ENCODE data around the gene DCAF5.
A peak's percentile ranks its signal among the peaks of the same experiment; 100 is the strongest.
"Not testable (repeated sequence)": the region's sequence is repeated elsewhere in the genome, so short reads cannot be mapped to it uniquely, and the experiment has no call there.

Gene DCAF5

DNA sequence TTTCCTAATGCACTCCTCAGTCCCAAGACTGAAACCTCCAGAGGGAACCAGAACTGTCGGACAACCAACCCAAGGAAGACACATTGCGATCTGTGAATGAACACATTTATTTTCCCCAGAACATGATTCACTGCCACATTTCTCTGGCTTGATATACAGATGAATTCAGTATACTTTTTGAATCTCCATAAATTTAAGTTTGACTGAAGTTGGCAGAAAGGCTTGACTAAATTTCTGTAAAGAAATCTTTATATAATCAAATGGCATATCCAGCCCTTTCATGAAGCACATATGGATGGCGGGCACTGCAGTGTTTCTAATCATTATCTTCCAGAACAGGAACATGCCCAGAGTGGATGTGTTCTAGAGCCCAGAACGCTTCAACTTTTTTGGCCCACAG is 56.7 kb downstream of the DCAF5 start:
- no peak for DNase-seq

DNA sequence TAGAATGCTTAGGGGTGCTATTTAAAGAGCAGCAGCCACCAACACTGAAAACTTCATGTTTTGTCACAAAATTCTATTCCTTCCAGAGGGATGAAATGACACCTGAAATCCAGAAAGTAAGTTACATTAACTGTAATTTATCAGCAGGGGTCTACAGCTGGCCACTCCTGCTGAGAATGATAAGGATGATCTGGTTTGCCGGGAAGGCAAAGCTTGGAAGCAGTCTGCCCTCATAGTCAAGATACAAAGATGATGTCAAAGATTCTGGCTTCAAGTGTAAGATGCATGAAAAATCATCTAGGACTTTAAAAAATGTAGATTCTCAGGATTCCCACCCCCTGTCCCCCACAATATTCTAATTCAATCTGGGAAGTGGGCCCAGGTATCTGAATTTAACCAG is 58.4 kb downstream of the DCAF5 start:
- no peak for DNase-seq

DNA sequence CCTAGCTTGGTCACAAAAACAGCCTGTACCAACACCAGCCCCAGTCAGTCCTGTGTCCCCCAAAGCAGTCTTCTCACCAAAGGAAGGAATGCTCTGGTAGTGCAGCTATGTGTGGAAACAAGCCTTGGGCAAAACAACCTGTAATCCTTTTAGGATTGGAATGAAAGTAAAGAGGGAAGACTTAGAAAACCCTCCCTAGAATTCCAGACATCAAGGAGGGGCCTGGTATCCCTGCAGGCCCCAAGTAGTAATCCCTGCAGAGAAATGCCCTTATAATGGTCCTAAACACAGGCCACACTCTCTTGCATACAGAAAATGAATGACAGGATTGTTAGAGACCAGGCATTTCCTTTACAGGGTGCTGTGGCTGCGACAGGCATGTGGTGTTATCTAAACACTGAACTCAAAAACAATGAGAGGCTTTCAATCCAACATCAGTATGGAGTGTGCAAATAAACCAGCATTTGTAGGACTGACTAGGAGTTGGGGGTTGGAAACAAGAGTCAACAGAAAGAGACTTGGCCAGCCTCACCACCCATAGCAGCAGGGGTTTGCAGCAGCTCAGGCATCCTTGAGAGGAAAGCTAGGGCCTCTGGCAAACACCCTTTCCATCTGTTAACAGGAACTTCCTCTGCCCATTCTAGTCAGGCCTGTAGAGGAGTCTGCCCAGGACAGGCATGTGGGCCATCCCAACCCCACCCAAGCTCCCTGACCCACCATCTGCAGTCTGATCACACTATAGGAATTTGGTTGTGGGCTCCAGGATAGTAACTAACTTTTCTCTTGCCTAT is 59.1 kb downstream of the DCAF5 start:
- DNase-seq, result no peak

- no peak for DNase-seq
Observed at GRCh38 chr14:69092840-69093422, 60.0 kb downstream of the DCAF5 start.

DNA sequence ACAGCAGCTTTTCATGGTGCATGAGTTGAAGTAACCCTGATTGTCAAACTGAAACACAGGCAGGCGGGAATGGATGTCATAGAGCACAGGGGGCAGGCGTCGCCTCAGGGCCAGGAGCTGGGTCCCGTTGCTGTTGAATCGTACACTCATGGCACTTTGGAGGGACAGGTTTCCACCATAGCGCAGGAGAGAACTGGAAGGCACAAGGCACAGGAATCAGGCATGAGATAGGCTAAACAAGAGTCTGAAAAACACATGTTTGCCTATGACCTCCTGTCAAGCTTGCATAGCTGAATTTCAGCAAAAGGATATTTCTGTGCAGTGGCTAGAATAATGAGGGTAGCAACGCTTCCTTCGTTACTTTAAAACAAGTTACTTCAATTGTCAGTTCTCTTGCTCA is 61.2 kb downstream of the DCAF5 start:
- DNase-seq, result no peak

DNA sequence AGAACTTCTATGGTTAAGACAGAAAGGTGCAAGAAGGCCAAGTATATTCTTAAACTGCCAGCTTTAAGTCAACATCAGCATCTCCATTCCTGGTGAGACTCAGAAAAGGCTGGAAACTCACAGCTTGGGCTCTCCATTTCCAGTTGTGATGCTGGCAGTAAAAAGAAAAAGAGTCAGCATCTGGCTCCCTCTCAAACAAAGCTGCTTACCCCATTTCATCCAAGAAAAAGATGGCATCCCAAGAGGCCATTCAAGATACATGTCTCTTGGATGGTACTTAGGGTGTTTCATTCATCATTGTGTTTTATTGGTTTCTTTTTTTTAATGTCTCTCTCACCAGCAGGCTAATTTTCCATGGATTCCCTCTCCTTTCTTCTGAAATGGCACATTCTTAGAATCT is 61.9 kb downstream of the DCAF5 start:
- DNase-seq, result no peak

DNA sequence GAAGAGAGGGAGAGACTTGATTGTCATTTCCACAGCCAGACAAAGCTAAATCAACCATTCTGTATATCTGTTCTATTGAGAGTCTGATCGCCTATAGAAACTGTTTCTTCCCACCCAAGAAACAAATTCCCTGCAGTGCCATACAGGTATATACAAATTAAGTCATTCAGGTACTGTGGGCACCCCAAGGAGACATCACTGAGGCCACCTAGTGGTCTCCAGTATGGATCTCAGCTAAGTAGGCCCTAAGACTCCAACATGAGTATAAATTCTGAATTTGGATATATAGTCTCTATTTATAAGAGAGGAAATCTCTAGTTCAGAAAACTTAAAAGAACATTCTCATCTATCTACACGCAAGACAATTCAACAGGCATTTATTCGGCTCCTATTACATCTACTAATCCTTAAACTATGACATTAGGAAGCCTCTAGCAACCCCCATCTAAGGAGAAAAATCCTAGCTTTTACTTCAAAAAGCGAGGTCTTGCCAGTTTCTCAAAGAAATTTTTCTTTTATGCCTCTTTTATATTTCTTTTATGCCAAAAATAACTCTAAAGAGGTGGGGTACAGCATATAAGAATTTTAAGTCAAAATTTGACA is 62.6 kb downstream of the DCAF5 start:
- DNase-seq, result peak; percentile 8

GRCh38 chr14:69089046-69089445 is 63.9 kb downstream of the DCAF5 start:
- DNase-seq, result no peak

- no peak for DNase-seq
Observed at GRCh38 chr14:69088586-69088985, 64.3 kb downstream of the DCAF5 start.

DNA sequence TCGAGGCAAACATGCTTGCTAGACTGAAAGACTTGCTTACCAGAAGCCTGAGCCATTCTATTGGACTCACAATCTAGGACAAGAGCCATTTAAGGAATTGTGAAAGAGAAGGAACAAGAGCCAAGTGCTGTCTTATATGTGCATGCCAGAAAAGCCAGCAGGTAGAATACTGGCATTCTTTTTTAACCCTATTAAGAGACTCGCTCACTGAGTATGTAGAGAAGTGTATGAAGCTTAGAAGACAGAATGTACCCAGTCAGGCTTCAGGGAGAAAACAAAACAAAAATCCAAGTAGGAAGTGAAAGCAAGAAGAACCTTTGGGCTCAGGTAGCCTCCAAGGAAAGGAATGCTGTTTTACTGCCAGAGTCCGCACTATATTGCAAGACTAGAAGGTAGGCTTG is 65.9 kb downstream of the DCAF5 start:
- no peak for DNase-seq

DNA sequence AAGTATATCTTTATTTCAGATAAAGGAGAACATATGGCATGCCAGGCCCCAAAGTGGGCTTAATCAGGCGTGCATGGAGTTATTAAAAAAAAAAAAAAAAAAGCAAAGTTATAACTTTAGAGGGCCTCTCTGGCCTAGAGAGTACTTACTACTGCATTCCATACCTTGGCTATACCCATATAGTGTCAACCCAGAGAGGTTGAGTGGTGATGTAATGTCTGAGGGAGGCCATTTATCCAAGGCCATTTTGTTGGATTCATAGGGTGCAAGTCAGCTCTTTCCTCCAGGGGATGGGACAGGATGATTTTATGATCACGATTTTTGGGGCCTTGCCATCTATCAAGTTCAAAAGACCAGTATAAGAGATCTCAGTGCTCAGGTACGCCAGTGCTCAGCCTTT is 66.4 kb downstream of the DCAF5 start:
- no peak for DNase-seq

DNA sequence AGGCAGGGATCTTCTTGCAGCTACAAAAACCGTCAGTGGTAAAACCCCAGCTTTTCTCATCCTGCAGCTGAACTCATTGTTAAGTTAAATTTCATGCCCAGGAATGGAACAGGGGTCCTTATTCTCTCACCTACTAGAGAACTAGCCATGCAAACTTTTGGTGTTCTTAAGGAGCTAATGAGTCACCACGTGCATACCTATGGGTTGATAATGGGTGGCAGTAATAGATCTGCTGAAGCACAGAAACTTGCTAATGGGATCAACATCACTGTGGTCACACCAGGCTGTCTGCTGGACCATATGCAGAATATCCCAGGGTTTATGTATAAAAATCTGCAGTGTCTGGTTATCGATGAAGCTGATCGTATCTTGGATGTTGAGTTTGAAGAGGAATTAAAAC is 68.9 kb downstream of the DCAF5 start:
- no peak for DNase-seq

DNA sequence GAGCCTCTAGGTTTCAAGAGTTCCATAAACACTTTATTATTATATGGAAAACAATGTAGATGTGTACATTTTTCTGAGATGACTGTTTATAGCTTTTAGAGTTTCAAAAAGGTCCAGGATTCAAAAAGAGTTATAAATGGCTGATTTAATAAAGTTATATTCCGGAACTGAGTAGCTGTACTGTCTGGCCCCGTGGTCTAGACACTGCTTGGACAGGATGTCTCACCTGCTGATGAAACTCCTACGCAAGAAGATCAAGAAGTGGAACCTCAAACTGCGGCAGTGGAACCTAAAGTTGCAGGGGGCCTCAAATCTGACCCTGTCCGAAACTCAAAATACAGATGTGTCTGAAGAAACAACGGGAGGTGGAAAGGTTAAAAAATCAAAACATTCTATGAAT is 69.7 kb downstream of the DCAF5 start:
- no peak for DNase-seq

GRCh38 chr14:69081271-69081670 is 71.6 kb downstream of the DCAF5 start:
- no peak for DNase-seq

GRCh38 chr14:69079747-69080146 is 73.2 kb downstream of the DCAF5 start:
- no peak for DNase-seq

- DNase-seq, result no peak
Observed at GRCh38 chr14:69079188-69079742, 73.7 kb downstream of the DCAF5 start.

DNA sequence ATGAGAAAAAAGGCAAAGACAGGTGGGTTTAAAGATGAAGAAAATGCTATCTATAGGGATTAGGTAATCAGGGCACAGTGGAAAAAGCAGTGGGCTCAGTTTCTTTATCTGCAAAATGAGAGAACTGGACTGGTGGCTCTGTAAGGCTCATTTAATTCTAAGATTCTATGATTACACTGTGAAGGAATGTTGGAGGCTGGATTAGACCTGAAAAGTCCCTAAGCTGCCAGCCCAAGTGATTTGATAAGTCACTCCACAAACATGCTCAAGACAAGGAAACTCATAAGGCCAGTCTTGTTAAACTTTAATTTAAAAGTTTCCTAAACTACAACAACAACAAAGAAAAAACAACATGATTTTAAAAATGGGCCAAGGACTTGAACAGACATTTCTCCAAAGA is 75.1 kb downstream of the DCAF5 start:
- no peak for DNase-seq

DNA sequence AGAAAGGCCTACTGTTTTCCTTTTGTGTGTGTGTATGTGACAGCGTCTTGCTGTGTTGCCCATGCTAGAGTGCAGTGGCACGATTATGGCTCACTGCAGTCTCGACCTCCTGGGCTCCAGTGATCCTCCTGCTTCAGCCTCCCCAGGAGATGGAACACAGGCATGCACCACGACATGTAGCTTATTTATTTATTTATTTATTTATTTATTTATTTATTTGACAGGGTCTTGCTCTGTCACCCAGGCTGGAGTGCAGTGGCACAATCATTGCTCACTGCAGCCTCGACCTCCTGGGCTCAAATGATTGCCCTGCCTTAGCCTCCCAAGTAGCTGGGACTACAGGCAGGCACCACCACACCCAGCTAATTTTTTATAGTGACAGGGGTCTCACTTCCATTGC is 75.7 kb downstream of the DCAF5 start:
- DNase-seq, result not testable (repeated sequence)

- no peak for DNase-seq
Observed at GRCh38 chr14:69076341-69076740, 76.6 kb downstream of the DCAF5 start.

- DNase-seq, result no peak
Observed at GRCh38 chr14:69073915-69074314, 79.0 kb downstream of the DCAF5 start.

- no peak for DNase-seq
Observed at GRCh38 chr14:69073429-69073828, 79.5 kb downstream of the DCAF5 start.

GRCh38 chr14:69072584-69072983 is 80.3 kb downstream of the DCAF5 start:
- no peak for DNase-seq

DNA sequence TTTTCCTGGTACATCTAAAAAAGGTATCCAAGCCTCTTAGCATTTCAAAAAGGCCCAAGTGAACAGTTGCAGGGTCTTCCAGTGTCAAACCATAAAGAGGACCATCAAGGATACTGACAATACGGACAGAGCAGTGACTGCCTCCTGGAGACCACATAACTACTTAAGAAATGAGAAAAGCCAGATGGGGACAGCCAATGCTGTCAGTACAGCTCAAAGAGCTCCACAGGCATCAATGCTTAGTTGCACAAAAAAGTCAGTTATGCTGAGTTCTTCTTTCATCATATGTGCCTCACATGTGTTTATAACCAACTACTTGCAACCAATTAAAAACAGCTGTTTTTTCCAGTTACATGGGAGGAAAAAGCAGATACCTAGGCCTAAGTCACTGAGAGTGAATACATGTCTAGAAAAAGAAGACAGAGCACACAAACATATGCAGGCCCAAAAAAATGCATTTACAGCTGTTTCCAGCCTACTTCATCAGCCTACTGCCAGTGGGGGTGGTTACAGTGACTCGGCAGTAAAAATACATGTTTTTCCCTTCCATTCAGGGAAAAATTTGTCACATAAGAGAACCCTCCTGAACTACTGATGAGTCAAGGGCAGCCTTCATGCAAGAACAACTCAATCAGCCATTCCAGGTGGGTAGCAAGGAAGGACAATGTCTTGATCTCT is 84.0 kb downstream of the DCAF5 start:
- no peak for DNase-seq
